Smooth muscle cell (in vitro differentiated cells): ENCODE data around the gene CTNNA3. TPM values are rescaled to one million over a fixed set of nuclear protein-coding genes. Genes with fewer than 3 reads are reported as not detected.

Experiments
- DNase-seq: peaks from one replicate; lab custom pipeline; 2025; ENCODE audit not compliant: unreplicated experiment; lab: John Stamatoyannopoulos, UW
- H2AFZ ChIP-seq: fragments of 200-600 bp; sonication (generic); 2 replicates; pipeline ENCODE4 v1.6.0; 2016; ENCODE audit warnings: antibody characterized with exemption, low read depth, mild to moderate bottlenecking
- H3F3A ChIP-seq: fragments of 200-600 bp; sonication (generic); 2 replicates; pipeline ENCODE4 v1.6.0; 2017; ENCODE audit warnings: antibody characterized with exemption, low read depth
- H3K27ac ChIP-seq: fragments of 200-600 bp; sonication (generic); 2 replicates; pipeline ENCODE4 v1.5.1; 2016; ENCODE audit warnings: low read depth, mild to moderate bottlenecking
- H3K27me3 ChIP-seq: fragments of 200-600 bp; sonication (generic); 2 replicates; pipeline ENCODE4 v1.6.1; 2016; ENCODE audit warnings: low read depth, mild to moderate bottlenecking
- H3K36me3 ChIP-seq: fragments of 200-600 bp; sonication (generic); 2 replicates; pipeline ENCODE4 v1.5.1; 2016; ENCODE audit warnings: low read depth
- H3K4me1 ChIP-seq: fragments of 200-600 bp; sonication (generic); 2 replicates; pipeline ENCODE4 v1.5.1; 2016; ENCODE audit warnings: low read depth
- H3K4me2 ChIP-seq: fragments of 200-600 bp; sonication (generic); 2 replicates; pipeline ENCODE4 v1.6.0; 2016; ENCODE audit warnings: mild to moderate bottlenecking
- H3K4me3 ChIP-seq: fragments of 200-600 bp; sonication (generic); 2 replicates; pipeline ENCODE4 v1.5.1; 2016; ENCODE audit warnings: mild to moderate bottlenecking
- H3K79me2 ChIP-seq: fragments of 200-600 bp; sonication (generic); 2 replicates; pipeline ENCODE4 v1.6.0; 2016; ENCODE audit warnings: low read depth, mild to moderate bottlenecking
- H3K9ac ChIP-seq: fragments of 200-600 bp; sonication (generic); 2 replicates; pipeline ENCODE4 v1.6.0; 2016; ENCODE audit warnings: low read depth
- H3K9me3 ChIP-seq: fragments of 200-600 bp; sonication (generic); replicated peaks from 2 replicates; pipeline ENCODE4 v1.5.1; 2016; ENCODE audit warnings: low read depth
- H4K20me1 ChIP-seq: fragments of 200-600 bp; sonication (generic); 2 replicates; pipeline ENCODE4 v1.6.0; 2016; ENCODE audit warnings: low read depth
- WGBS: methylation state at CpG from one replicate; pipeline ENCODE4 v1.1.7; 2016; ENCODE audit warnings: low lambda C conversion rate; 5-methylcytosine and 5-hydroxymethylcytosine counted together
- polyA plus RNA-seq: library from polyadenylated mRNA; unstranded; fragments of >200 nt; fragmentation: Nextera tagmentation; extraction: Ambion mirVana; gene quantifications from 2 replicates; pipeline ENCODE4 v1.2.1, GENCODE V29; 2016
- total RNA-seq: library from RNA; depleted of rRNA; stranded (reverse); fragments of >200 nt; gene quantifications from 2 replicates; pipeline ENCODE4 v1.2.3, GENCODE V29; 2014
- TF ChIP-seq, protein P1 (sequence below): fragments of 200-600 bp; sonication (generic); IDR thresholded peaks from 2 replicates; pipeline ENCODE4 v1.5.1; 2017; ENCODE audit warnings: borderline replicate concordance, mild to moderate bottlenecking, antibody characterized with exemption; ENCODE audit not compliant: insufficient read depth, poor library complexity, severe bottlenecking

Gene CTNNA3
- total and polyA plus RNA-seq, 2 experiments from 2014 or later = 1.3 TPM; not detected in 1

DNA sequence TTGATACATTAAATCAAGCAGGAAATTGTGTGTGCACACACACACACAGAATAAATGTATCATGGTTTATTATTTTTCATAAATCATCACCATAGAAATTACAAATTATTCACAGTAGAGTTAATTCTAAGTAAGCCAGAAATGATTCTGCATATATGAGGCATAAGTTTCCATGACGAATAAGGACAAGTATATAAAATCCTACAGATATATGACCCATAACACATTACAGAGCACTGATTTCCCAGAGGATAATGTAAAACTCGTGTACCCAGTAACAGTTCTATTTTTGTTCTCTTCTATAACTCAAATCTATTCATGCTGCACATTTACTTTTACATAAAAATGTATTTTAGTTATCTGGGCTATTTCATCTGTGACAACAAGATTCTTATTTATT lies 600.5 kb downstream of the CTNNA3 start:
- no peaks in the 10 kb centered on the region for H3K9me3 ChIP-seq
- no peaks in the 10 kb centered on the region for H3K79me2 ChIP-seq
- H3K9ac ChIP-seq = no peak overlapping the region
- no peaks in the 10 kb centered on the region for H3K36me3 ChIP-seq
- no peaks in the 10 kb centered on the region for H3F3A ChIP-seq
- no peak overlapping the region for H2AFZ ChIP-seq
- H3K4me2 ChIP-seq = no peak overlapping the region
- no peak overlapping the region for H3K27ac ChIP-seq
- TF ChIP-seq, protein P1, sequence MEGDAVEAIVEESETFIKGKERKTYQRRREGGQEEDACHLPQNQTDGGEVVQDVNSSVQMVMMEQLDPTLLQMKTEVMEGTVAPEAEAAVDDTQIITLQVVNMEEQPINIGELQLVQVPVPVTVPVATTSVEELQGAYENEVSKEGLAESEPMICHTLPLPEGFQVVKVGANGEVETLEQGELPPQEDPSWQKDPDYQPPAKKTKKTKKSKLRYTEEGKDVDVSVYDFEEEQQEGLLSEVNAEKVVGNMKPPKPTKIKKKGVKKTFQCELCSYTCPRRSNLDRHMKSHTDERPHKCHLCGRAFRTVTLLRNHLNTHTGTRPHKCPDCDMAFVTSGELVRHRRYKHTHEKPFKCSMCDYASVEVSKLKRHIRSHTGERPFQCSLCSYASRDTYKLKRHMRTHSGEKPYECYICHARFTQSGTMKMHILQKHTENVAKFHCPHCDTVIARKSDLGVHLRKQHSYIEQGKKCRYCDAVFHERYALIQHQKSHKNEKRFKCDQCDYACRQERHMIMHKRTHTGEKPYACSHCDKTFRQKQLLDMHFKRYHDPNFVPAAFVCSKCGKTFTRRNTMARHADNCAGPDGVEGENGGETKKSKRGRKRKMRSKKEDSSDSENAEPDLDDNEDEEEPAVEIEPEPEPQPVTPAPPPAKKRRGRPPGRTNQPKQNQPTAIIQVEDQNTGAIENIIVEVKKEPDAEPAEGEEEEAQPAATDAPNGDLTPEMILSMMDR = no peak
- no peak overlapping the region for H3K4me3 ChIP-seq
- 90% methylated on average over 2 of the region's 2 CpGs for WGBS
- H4K20me1 ChIP-seq = no peaks in the 10 kb centered on the region
- peaks cover 10% of the 10 kb centered on the region for H3K4me1 ChIP-seq
- no peaks in the 10 kb centered on the region for H3K27me3 ChIP-seq
- no peak for DNase-seq

DNA sequence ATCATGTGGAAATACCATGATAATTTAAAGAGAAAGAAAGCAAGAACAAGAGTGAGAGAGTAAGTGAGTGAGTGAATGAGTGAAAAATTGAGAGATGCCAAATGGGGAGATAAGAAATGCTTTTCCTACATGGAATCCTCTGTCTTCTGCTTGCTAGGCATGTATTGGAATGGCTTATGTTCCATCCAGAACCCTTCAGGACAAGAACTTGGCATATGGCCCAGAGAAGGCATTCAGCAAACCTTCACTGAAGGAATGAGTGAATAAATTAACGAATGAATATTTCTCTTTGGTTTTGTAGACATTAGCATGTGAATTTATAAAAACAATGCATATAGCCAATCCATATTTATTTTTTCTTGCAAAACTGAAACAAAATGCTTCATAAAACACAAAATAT lies 608.0 kb downstream of the CTNNA3 start:
- no peaks in the 10 kb centered on the region for H3K4me1 ChIP-seq
- H3K9ac ChIP-seq = no peak overlapping the region
- no peaks in the 10 kb centered on the region for H3F3A ChIP-seq
- no peaks in the 10 kb centered on the region for H3K9me3 ChIP-seq
- H3K79me2 ChIP-seq = no peaks in the 10 kb centered on the region
- no peak overlapping the region for H2AFZ ChIP-seq
- no peak for DNase-seq
- H3K36me3 ChIP-seq = no peaks in the 10 kb centered on the region
- H3K27ac ChIP-seq = no peak overlapping the region
- H3K4me3 ChIP-seq = no peak overlapping the region
- H4K20me1 ChIP-seq = no peaks in the 10 kb centered on the region
- H3K27me3 ChIP-seq = no peaks in the 10 kb centered on the region
- TF ChIP-seq, protein P1 = no peak
- 91% methylated on average over 1 of the region's 1 CpG for WGBS
- H3K4me2 ChIP-seq = no peak overlapping the region

DNA sequence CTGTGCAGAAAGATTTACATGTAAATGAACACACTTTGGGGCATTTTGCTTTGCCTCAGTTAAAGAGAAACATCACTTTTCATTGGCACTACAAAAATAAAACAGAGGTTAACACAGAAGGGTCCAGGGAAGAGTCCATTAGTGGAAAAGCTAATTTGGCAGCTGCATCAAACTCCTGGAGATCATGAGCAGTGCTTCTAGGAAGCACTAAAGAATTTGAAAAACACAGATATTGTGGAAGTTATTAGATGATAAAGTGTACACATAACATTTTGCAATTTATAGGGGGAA lies 608.9 kb downstream of the CTNNA3 start:
- Histone ChIP-seq H3K4me2 (no peak overlapping the region), H3K4me3 (no peak overlapping the region), H3K36me3 (no peaks in the 10 kb centered on the region), H3K79me2 (no peaks in the 10 kb centered on the region), H3K9ac (no peak overlapping the region), H3F3A (no peaks in the 10 kb centered on the region), H2AFZ (no peak overlapping the region), H3K4me1 (no peaks in the 10 kb centered on the region), H3K27me3 (no peaks in the 10 kb centered on the region), H4K20me1 (no peaks in the 10 kb centered on the region), H3K9me3 (no peaks in the 10 kb centered on the region), H3K27ac (no peak overlapping the region)
- TF ChIP-seq, protein P1 = no peak
- no peak for DNase-seq

GRCh38 chr10:67086327-67087134 lies 609.5 kb downstream of the CTNNA3 start:
- Histone ChIP-seq H3K4me2 (no peak overlapping the region), H3F3A (no peaks in the 10 kb centered on the region), H3K9ac (no peak overlapping the region), H3K79me2 (no peaks in the 10 kb centered on the region), H2AFZ (no peak overlapping the region), H3K9me3 (no peaks in the 10 kb centered on the region), H3K4me1 (no peaks in the 10 kb centered on the region), H4K20me1 (no peaks in the 10 kb centered on the region), H3K36me3 (no peaks in the 10 kb centered on the region), H3K27me3 (no peaks in the 10 kb centered on the region), H3K27ac (no peak overlapping the region), H3K4me3 (no peak overlapping the region)
- TF ChIP-seq, protein P1 = no peak
- no peak for DNase-seq
- 81% methylated on average over 2 of the region's 2 CpGs for WGBS
